K562 (cell line): ENCODE data around the gene PIK3R2. TPM values are rescaled to one million over a fixed set of nuclear protein-coding genes. Genes with fewer than 3 reads are reported as not detected.

Experiments
- ADNP ChIP-seq: fragments of 200-800 bp; sonication (Bioruptor generic); IDR thresholded peaks from 2 replicates; pipeline ENCODE4 v1.6.1; 2016; ENCODE audit warnings: missing genetic modification characterization, missing compliant biosample characterization
- CEBPG ChIP-seq, 3 experiments: fragments of 200-800 bp in 1 of 3; sonication (Bioruptor generic) in 1 of 3; sonication (generic) in 1 of 3; formaldehyde crosslinking in 1 of 3; IDR thresholded peaks in 2 of 3; conservative IDR thresholded peaks in 1 of 3; 2 replicates each; pipeline versions ENCODE4 v1.6.1 to v1.8.0; 2016 to 2022; ENCODE audit warnings: missing compliant biosample characterization in 2 of 3, missing genetic modification characterization in 2 of 3, mild to moderate bottlenecking in 1 of 3, missing genetic modification reagents in 1 of 3
- CHCHD3 ChIP-seq: fragments of 250-450 bp; sonication (Bioruptor Pico); IDR thresholded peaks from 2 replicates; pipeline ENCODE4 v2.1.2; 2022; ENCODE audit warnings: mild to moderate bottlenecking
- HCFC1 ChIP-seq: IDR thresholded peaks from 2 replicates; pipeline ENCODE4 v1.6.1; 2012; ENCODE audit warnings: low read depth, low read length, improper control_type of control experiment
- HNRNPH1 ChIP-seq: fragments of 200-400 bp; formaldehyde crosslinking; optimal IDR thresholded peaks from 2 replicates; pipeline ENCODE3; 2017; ENCODE audit warnings: low read depth, mild to moderate bottlenecking, low read length, moderate library complexity
- ILF3 ChIP-seq: fragments of 450-650 bp; IDR thresholded peaks from 2 replicates; pipeline ENCODE4 v1.6.1; 2018; ENCODE audit warnings: antibody characterized with exemption, mild to moderate bottlenecking, moderate library complexity, borderline replicate concordance
- NELFE ChIP-seq: IDR thresholded peaks from 2 replicates; pipeline ENCODE4 v1.6.1; 2011; ENCODE audit warnings: mild to moderate bottlenecking; ENCODE audit not compliant: insufficient read depth, insufficient read length
- NFRKB ChIP-seq: fragments of 450-650 bp; IDR thresholded peaks from 2 replicates; pipeline ENCODE4 v1.6.1; 2016; ENCODE audit warnings: low read depth
- NRF1 ChIP-seq, 2 experiments: fragments of 450-650 bp; IDR thresholded peaks in 1 of 2; conservative IDR thresholded peaks in 1 of 2; 2 replicates each; pipeline ENCODE4 v1.6.1; 2014; ENCODE audit warnings: mild to moderate bottlenecking in 2 of 2
- PCBP2 ChIP-seq: fragments of 200-400 bp; formaldehyde crosslinking; IDR thresholded peaks from 2 replicates; pipeline ENCODE4 v1.6.1; 2018; ENCODE audit warnings: low read length, low read depth, mild to moderate bottlenecking, moderate library complexity; ENCODE audit not compliant: poor library complexity, severe bottlenecking
- PHF20 ChIP-seq: fragments of 450-650 bp; IDR thresholded peaks from 2 replicates; pipeline ENCODE4 v1.6.1; 2018; ENCODE audit not compliant: partially characterized antibody
- PHF8 ChIP-seq: fragments of 200-600 bp; sonication (generic); IDR thresholded peaks from 2 replicates; pipeline ENCODE4 v1.6.1; 2012; ENCODE audit warnings: mixed run types, mild to moderate bottlenecking, inconsistent platforms, low read length, moderate library complexity, borderline replicate concordance
- POLR2H ChIP-seq: IDR thresholded peaks from 2 replicates; pipeline ENCODE4 v1.6.1; 2016; ENCODE audit warnings: missing genetic modification characterization, low read depth, mild to moderate bottlenecking, control low read depth, missing compliant biosample characterization, moderate library complexity
- PTBP1 ChIP-seq: fragments of 200-400 bp; formaldehyde crosslinking; IDR thresholded peaks from 2 replicates; pipeline ENCODE4 v1.6.1; 2017; ENCODE audit warnings: low read depth, low read length
- RBM39 ChIP-seq: fragments of 200-400 bp; formaldehyde crosslinking; optimal IDR thresholded peaks from 2 replicates; pipeline ENCODE3; 2018; ENCODE audit warnings: low read depth, low read length
- TCFL5 ChIP-seq: fragments of 250-450 bp; sonication (Bioruptor Pico); conservative IDR thresholded peaks from 2 replicates; pipeline ENCODE4 v1.6.1; 2021; ENCODE audit warnings: mild to moderate bottlenecking, moderate library complexity, matching md5 sums
- ZBTB8A ChIP-seq: fragments of 450-650 bp; IDR thresholded peaks from 2 replicates; pipeline ENCODE4 v1.6.1; 2018; ENCODE audit warnings: mild to moderate bottlenecking, moderate library complexity; ENCODE audit not compliant: partially characterized antibody
- ZNF431 ChIP-seq: sonication (generic); formaldehyde crosslinking; IDR thresholded peaks from 2 replicates; pipeline ENCODE4 v1.8.0; 2022; ENCODE audit warnings: mild to moderate bottlenecking, missing genetic modification reagents
- ZNF696 ChIP-seq: fragments of 250-450 bp; sonication (Bioruptor Pico); conservative IDR thresholded peaks from 2 replicates; pipeline ENCODE4 v1.4.0; 2020; ENCODE audit warnings: mild to moderate bottlenecking, moderate library complexity
- ZNF77 ChIP-seq: fragments of 250-450 bp; sonication (Bioruptor Pico); IDR thresholded peaks from 2 replicates; pipeline ENCODE4 v1.5.0; 2020
- ZSCAN29 ChIP-seq: fragments of 450-650 bp; IDR thresholded peaks from 2 replicates; pipeline ENCODE4 v1.6.1; 2017
- polyA plus RNA-seq, 8 experiments: library from polyadenylated mRNA; depleted of rRNA in 4 of 8; stranded (reverse) in 5 of 8; unstranded in 3 of 8; fragments of >200 nt; fragmentation: Nextera tagmentation in 2 of 8; fragmentation: Illumina TruSeq in 1 of 8; extraction: Ambion mirVana in 2 of 8; extraction: Trizol in 1 of 8; gene quantifications; 2 replicates each; pipeline versions ENCODE4 v1.2.1 to v1.2.3, GENCODE V29; 2011 to 2014; ENCODE audit warnings: inconsistent platforms in 1 of 8, missing spikeins in 1 of 8
- total RNA-seq, 7 experiments: library from RNA; depleted of rRNA in 6 of 7; stranded (reverse); fragments of >200 nt in 6 of 7; fragmentation: Illumina TruSeq in 2 of 7; extraction: Trizol in 2 of 7; gene quantifications; 2 replicates each; pipeline versions ENCODE4 v1.2.1 to v1.2.3, GENCODE V29; 2011 to 2021; ENCODE audit warnings: low replicate concordance in 1 of 7
- TF ChIP-seq, protein P1 (sequence below): sonication (generic); formaldehyde crosslinking; IDR thresholded peaks from 2 replicates; pipeline ENCODE4 v1.8.1; 2022; ENCODE audit warnings: missing genetic modification reagents
- TF ChIP-seq, protein P2 (sequence below): sonication (generic); formaldehyde crosslinking; IDR thresholded peaks from 2 replicates; pipeline ENCODE4 v1.9.0; 2022; ENCODE audit warnings: mild to moderate bottlenecking, missing genetic modification reagents
- TF ChIP-seq, protein P3 (sequence below): fragments of 450-650 bp; IDR thresholded peaks from 2 replicates; pipeline ENCODE4 v1.6.1; 2017; ENCODE audit warnings: antibody characterized with exemption, mild to moderate bottlenecking

Gene PIK3R2
- total and polyA plus RNA-seq, 9 of the 15 experiments (the other 6 are each of a cell fraction or from before 2014, with no cell fraction given) = 0.39 to 37.9 (median 5.3) TPM

DNA sequence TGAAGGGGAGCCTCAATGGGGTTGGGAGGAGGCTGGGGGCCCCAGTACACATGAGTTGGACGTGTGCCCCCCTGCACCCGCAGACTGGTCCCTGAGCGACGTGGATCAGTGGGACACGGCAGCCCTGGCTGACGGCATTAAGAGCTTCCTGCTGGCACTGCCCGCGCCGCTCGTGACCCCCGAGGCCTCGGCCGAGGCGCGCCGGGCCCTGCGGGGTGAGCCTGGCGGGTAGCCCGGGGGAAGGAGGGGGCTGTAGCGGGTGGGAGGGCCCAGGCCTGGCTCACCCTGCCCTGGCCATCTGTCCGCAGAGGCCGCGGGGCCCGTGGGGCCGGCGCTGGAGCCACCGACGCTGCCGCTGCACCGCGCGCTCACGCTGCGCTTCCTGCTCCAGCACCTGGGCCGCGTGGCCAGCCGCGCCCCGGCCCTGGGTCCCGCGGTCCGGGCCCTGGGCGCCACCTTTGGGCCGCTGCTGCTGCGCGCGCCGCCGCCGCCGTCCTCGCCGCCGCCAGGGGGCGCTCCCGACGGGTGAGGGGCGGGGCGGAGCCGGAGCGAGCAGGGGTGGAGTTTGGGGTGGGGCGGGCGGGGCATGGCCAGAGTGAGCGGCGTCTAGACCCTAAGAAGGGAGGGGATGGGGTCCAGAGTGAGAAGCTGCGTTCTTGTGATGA, 8.1 kb downstream of the PIK3R2 start (continued):
- TF ChIP-seq, protein P1, sequence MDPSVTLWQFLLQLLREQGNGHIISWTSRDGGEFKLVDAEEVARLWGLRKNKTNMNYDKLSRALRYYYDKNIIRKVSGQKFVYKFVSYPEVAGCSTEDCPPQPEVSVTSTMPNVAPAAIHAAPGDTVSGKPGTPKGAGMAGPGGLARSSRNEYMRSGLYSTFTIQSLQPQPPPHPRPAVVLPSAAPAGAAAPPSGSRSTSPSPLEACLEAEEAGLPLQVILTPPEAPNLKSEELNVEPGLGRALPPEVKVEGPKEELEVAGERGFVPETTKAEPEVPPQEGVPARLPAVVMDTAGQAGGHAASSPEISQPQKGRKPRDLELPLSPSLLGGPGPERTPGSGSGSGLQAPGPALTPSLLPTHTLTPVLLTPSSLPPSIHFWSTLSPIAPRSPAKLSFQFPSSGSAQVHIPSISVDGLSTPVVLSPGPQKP = no peak
- TF ChIP-seq POLR2H (tag) (no peak), NRF1 (conservative IDR thresholded peaks at IDR 0.05 in 1 of 2, IDR thresholded peaks at IDR 0.05 in 1 of 2) (no peak), PTBP1 (no peak), TCFL5 (no peak), ZNF77 (no peak), ZNF696 (no peak), HCFC1 (peak; percentile 32), CEBPG (CRISPR knock-in tag; IDR thresholded peaks at IDR 0.05) (no peak), CEBPG (tag; conservative IDR thresholded peaks at IDR 0.05 in 1 of 2, IDR thresholded peaks at IDR 0.05 in 1 of 2) (no peak), NELFE (no peak), CHCHD3 (no peak), ZSCAN29 (no peak), PHF20 (no peak), ZNF431 (CRISPR knock-in tag) (no peak), PCBP2 (no peak), RBM39 (no peak), PHF8 (peak; percentile 67; the same call in 1 of the 2 replicates), ILF3 (no peak), HNRNPH1 (no peak), ADNP (tag) (no peak), ZBTB8A (no peak), NFRKB (no peak)
- TF ChIP-seq, protein P2, sequence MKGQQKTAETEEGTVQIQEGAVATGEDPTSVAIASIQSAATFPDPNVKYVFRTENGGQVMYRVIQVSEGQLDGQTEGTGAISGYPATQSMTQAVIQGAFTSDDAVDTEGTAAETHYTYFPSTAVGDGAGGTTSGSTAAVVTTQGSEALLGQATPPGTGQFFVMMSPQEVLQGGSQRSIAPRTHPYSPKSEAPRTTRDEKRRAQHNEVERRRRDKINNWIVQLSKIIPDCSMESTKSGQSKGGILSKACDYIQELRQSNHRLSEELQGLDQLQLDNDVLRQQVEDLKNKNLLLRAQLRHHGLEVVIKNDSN (CRISPR knock-in tag) = 0 out of 2 replicates have a peak, but pooled peaks have one; percentile 3
- TF ChIP-seq, protein P3, sequence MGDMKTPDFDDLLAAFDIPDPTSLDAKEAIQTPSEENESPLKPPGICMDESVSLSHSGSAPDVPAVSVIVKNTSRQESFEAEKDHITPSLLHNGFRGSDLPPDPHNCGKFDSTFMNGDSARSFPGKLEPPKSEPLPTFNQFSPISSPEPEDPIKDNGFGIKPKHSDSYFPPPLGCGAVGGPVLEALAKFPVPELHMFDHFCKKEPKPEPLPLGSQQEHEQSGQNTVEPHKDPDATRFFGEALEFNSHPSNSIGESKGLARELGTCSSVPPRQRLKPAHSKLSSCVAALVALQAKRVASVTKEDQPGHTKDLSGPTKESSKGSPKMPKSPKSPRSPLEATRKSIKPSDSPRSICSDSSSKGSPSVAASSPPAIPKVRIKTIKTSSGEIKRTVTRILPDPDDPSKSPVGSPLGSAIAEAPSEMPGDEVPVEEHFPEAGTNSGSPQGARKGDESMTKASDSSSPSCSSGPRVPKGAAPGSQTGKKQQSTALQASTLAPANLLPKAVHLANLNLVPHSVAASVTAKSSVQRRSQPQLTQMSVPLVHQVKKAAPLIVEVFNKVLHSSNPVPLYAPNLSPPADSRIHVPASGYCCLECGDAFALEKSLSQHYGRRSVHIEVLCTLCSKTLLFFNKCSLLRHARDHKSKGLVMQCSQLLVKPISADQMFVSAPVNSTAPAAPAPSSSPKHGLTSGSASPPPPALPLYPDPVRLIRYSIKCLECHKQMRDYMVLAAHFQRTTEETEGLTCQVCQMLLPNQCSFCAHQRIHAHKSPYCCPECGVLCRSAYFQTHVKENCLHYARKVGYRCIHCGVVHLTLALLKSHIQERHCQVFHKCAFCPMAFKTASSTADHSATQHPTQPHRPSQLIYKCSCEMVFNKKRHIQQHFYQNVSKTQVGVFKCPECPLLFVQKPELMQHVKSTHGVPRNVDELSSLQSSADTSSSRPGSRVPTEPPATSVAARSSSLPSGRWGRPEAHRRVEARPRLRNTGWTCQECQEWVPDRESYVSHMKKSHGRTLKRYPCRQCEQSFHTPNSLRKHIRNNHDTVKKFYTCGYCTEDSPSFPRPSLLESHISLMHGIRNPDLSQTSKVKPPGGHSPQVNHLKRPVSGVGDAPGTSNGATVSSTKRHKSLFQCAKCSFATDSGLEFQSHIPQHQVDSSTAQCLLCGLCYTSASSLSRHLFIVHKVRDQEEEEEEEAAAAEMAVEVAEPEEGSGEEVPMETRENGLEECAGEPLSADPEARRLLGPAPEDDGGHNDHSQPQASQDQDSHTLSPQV = peak; percentile 64; the same call in 1 of the 2 replicates
